PC-9 (cell line): ENCODE data around the gene MRPL18.

Experiments
- CTCF ChIP-seq: fragments of 200-600 bp; sonication (generic); conservative IDR thresholded peaks from 2 replicates; pipeline ENCODE4 v1.6.1; 2017; ENCODE audit warnings: mixed run types, antibody characterized with exemption, mild to moderate bottlenecking, moderate library complexity
- EZH2 ChIP-seq: fragments of 200-600 bp; sonication (generic); IDR thresholded peaks from 2 replicates; pipeline ENCODE4 v1.8.0; 2017; ENCODE audit warnings: antibody characterized with exemption, low read depth

- TF ChIP-seq CTCF (no peak), EZH2 (no peak)
Observed at GRCh38 chr6:159754959-159755914, 35.0 kb upstream of the MRPL18 start.
